K562 (cell line): ENCODE results near the gene PRMT7. TPM values are rescaled to one million over a fixed set of nuclear protein-coding genes. Genes with fewer than 3 reads are reported as not detected.

ENCODE experiments used
- ATAC-seq: fragments of 200-7000 bp; cut with Tn5 transposase; 3 replicates; pipeline ENCODE4 v1.9.1; 2020; ENCODE audit warnings: moderate library complexity
- BruUV-seq: library from RNA; stranded (reverse); fragments of 400-500 nt; replicated peaks from 2 replicates; lab custom pipeline; 2021; lab: Mats Ljungman, UMichigan
- CTCF ChIA-PET: fragments of 300-600 bp; formaldehyde crosslinking; extraction: SDS; loops from one replicate; lab custom pipeline; 2021; ENCODE audit warnings: low intra/inter-chr PET ratio; lab: Yijun Ruan, JAX
- POLR2A ChIA-PET: fragments of 300-600, 350-650 bp; sonication (Branson Sonifier 250); formaldehyde crosslinking; extraction: SDS; loops from one replicate; lab custom pipeline; 2021; ENCODE audit warnings: antibody characterized with exemption, inconsistent platforms; lab: Yijun Ruan, JAX
- DNase-seq, 4 experiments: peaks; one replicate each; pipeline versions ENCODE4 v3.0.0 to v3.0.0-alpha.2; 2011 to 2018; ENCODE audit warnings: low spot score in 3 of 4, mixed read lengths in 3 of 4; ENCODE audit errors: extremely low read depth in 1 of 4
- FAIRE-seq: peaks from 2 replicates; lab custom pipeline; 2011; peaks lifted over from hg19 to GRCh38; lab: Jason Lieb, UNC
- H2AFZ ChIP-seq: 2 replicates; pipeline ENCODE4 v1.6.0; 2011; ENCODE audit warnings: low read depth, low read length, control low read depth, inconsistent platforms
- H3K27ac ChIP-seq: fragments of 200-600 bp; 3 replicates; pipeline ENCODE4 v1.8.0; 2011; ENCODE audit warnings: low read depth, mild to moderate bottlenecking, control low read depth, inconsistent platforms, low read length, moderate library complexity, mixed read lengths; ENCODE audit errors: extremely low read depth
- H3K27me3 ChIP-seq, 2 experiments: fragments of 300-600 bp in 1 of 2; 2 replicates in 1 of 2; 3 replicates in 1 of 2; pipeline versions ENCODE4 v1.6.0 to v1.8.0; 2011; ENCODE audit warnings: inconsistent platforms in 2 of 2, low read length in 2 of 2, mild to moderate bottlenecking in 1 of 2, mixed read lengths in 1 of 2, moderate library complexity in 1 of 2; ENCODE audit not compliant: control insufficient read depth in 2 of 2, insufficient read depth in 2 of 2
- H3K36me3 ChIP-seq: fragments of 300-600 bp; 3 replicates; pipeline ENCODE4 v1.8.0; 2011; ENCODE audit warnings: mild to moderate bottlenecking, low read length, inconsistent platforms; ENCODE audit not compliant: control insufficient read depth, insufficient read depth
- H3K4me1 ChIP-seq, 2 experiments: fragments of 200-600 bp in 1 of 2; replicated peaks in 1 of 2; 2 replicates in 1 of 2; 3 replicates in 1 of 2; pipeline versions ENCODE4 v1.5.1 to v1.8.0; 2011; ENCODE audit warnings: inconsistent platforms in 2 of 2, low read length in 2 of 2, mild to moderate bottlenecking in 1 of 2, mixed read lengths in 1 of 2, moderate library complexity in 1 of 2; ENCODE audit not compliant: control insufficient read depth in 2 of 2, insufficient read depth in 2 of 2
- H3K4me2 ChIP-seq: 2 replicates; pipeline ENCODE4 v1.6.1; 2011; ENCODE audit warnings: low read length, control low read depth, inconsistent platforms, mixed read lengths; ENCODE audit not compliant: insufficient read depth
- H3K4me3 ChIP-seq: fragments of 200-600 bp; sonication (generic), shearing (Covaris generic); 2 replicates; pipeline ENCODE4 v1.5.1; 2016; ENCODE audit warnings: control low read depth, inconsistent platforms
- H3K79me2 ChIP-seq: fragments of 200-600 bp; 3 replicates; pipeline ENCODE4 v1.8.0; 2011; ENCODE audit warnings: low read length, inconsistent platforms; ENCODE audit not compliant: control insufficient read depth, insufficient read depth
- H3K9ac ChIP-seq, 2 experiments: 2 replicates each; pipeline versions ENCODE4 v1.6.0 to v1.6.1; 2011; ENCODE audit warnings: low read depth in 2 of 2, low read length in 2 of 2, control low read depth in 1 of 2, inconsistent platforms in 1 of 2, mild to moderate bottlenecking in 1 of 2, mixed read lengths in 1 of 2; ENCODE audit not compliant: insufficient read depth in 1 of 2
- H3K9me1 ChIP-seq: one replicate; pipeline ENCODE4 v1.6.0; 2011; ENCODE audit warnings: inconsistent platforms, mild to moderate bottlenecking, low read length, moderate library complexity; ENCODE audit not compliant: control insufficient read depth, insufficient read depth
- H3K9me3 ChIP-seq: replicated peaks from 2 replicates; pipeline ENCODE4 v1.5.1; 2011; ENCODE audit warnings: low read depth, low read length, inconsistent platforms; ENCODE audit not compliant: control insufficient read depth, insufficient read depth
- H4K20me1 ChIP-seq: replicated peaks from 2 replicates; pipeline ENCODE4 v1.6.1; 2011; ENCODE audit warnings: low read length, inconsistent platforms, mixed read lengths; ENCODE audit not compliant: control insufficient read depth, insufficient read depth
- HDGF ChIP-seq: fragments of 450-650 bp; IDR thresholded peaks from 2 replicates; pipeline ENCODE4 v1.6.1; 2016
- SETDB1 ChIP-seq: IDR thresholded peaks from one replicate; pipeline ENCODE4 v1.6.1; 2012; ENCODE audit warnings: low read length, control low read depth, inconsistent platforms
- SMARCC2 ChIP-seq: fragments of 450-650 bp; IDR thresholded peaks from 2 replicates; pipeline ENCODE4 v1.6.1; 2017; ENCODE audit warnings: antibody characterized with exemption, moderate library complexity, mild to moderate bottlenecking, low read depth
- SMARCE1 ChIP-seq: fragments of 450-650 bp; IDR thresholded peaks from 2 replicates; pipeline ENCODE4 v1.7.1; 2016; ENCODE audit warnings: mild to moderate bottlenecking
- WGBS: fragments of 100-300 bp; shearing (Covaris generic); methylation state at CpG from one replicate; pipeline ENCODE4 v1.1.6; 2016; ENCODE audit warnings: low coverage, mixed read lengths; ENCODE audit not compliant: insufficient coverage; ENCODE audit errors: missing lambda C conversion rate; 5-methylcytosine and 5-hydroxymethylcytosine counted together
- in situ Hi-C: fragments of 300-500 bp; cut with MboI; formaldehyde crosslinking; loops from 4 replicates; pipeline ENCODE4 v1.15.0; 2018; ENCODE audit warnings: inconsistent platforms, mixed read lengths
- intact Hi-C: fragments of 100-400 bp; cut with micrococcal nuclease; formaldehyde crosslinking; loops from 2 replicates; pipeline ENCODE4 v1.14.2; 2022
- polyA plus RNA-seq, 8 experiments: library from polyadenylated mRNA; depleted of rRNA in 4 of 8; stranded (reverse) in 5 of 8; unstranded in 3 of 8; fragments of >200 nt; fragmentation: Nextera tagmentation in 2 of 8; fragmentation: Illumina TruSeq in 1 of 8; extraction: Ambion mirVana in 2 of 8; extraction: Trizol in 1 of 8; gene quantifications; 2 replicates each; pipeline versions ENCODE4 v1.2.1 to v1.2.3, GENCODE V29; 2011 to 2014; ENCODE audit warnings: inconsistent platforms in 1 of 8, missing spikeins in 1 of 8
- total RNA-seq, 7 experiments: library from RNA; depleted of rRNA in 6 of 7; stranded (reverse); fragments of >200 nt in 6 of 7; fragmentation: Illumina TruSeq in 2 of 7; extraction: Trizol in 2 of 7; gene quantifications; 2 replicates each; pipeline versions ENCODE4 v1.2.1 to v1.2.3, GENCODE V29; 2011 to 2021; ENCODE audit warnings: low replicate concordance in 1 of 7

PRMT7 gene
- total and polyA plus RNA-seq, 9 of the 15 experiments (the other 6 are each of a cell fraction or from before 2014, with no cell fraction given) = 6.4 to 88.8 (median 73.1) TPM

DNA sequence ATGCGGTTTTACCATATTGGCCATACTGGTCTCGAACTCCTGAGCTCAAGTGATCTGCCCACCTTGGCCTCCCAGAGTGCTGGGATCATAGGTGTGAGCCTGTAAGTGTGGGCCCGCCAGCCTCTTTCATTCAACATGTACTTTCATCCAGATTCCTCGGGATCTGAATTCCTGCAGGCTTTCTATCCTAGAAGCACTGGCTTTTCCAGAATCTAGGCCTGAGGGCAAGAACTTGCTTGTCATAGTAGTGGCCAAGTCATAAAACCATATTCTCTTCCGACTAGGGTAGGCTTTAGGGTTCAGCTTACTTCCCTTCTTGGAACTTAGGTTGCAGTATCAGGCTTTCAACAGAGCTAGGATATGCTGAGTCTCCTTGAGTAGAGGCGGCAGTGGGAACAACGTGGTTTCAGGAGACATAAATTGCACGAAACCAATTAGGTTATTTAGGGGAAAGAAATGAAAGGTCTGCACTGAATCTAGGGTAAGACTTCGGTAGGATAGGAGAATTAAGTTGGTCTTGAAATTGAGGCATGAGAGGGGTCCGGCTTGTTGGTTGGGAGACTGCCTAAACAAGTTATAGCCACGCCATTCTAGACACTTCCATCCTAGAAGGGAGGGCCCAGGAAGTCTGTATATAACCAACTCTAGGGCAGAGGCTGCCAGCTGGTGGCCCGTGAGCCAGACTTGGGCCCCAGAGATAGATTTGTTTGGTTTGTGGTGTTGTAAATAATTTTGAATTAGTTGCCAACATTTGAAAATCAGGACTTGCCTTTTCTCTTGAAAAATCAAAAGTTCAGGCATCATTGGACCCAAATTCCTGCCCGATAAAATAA is 30.9 kb upstream of the PRMT7 start:
- Histone ChIP-seq H2AFZ (no peak overlapping the region), H3K36me3 (peaks cover 53% of the 10 kb centered on the region), H3K9me3 (no peaks in the 10 kb centered on the region), H4K20me1 (0 out of 2 replicates have a peak, but pooled peaks cover under 1% of the 10 kb centered on the region), H3K4me1 (peaks cover 0 to 15% of the 10 kb centered on the region in 2 experiments; a peak in 4 of 5 replicates), H3K4me2 (no peak overlapping the region), H3K27ac (no peak overlapping the region), H3K79me2 (peaks cover 14% of the 10 kb centered on the region), H3K9ac (no peak overlapping the region), H3K9me1 (no peaks in the 10 kb centered on the region), H3K4me3 (no peak overlapping the region), H3K27me3 (no peaks in the 10 kb centered on the region)
- TF ChIP-seq HDGF = no peak
- no peak for TF ChIP-seq SMARCE1
- TF ChIP-seq SETDB1 = no peak
- TF ChIP-seq SMARCC2 = no peak
- intact Hi-C loops = no loop called here
- ChIA-PET POLR2A (interaction anchor here (0.6 to 1.5 kb wide), 8 partner anchors 8 to 509 kb away, joined by 3 to 7 read pairs (median 4); partner anchors contain the start of genes DDX28, DUS2, PRMT7 and SLC7A6), CTCF (no interaction called here)
- BruUV-seq = no TSS peak
- ATAC-seq = no peak
- 89% methylated on average over 13 of the region's 13 CpGs for WGBS
- in situ Hi-C loops = no loop called here
- peak; percentile 52 for FAIRE-seq
- DNase-seq = no peak
